Naive thymus-derived CD4-positive, alpha-beta T cell (primary cell): Measurements from ENCODE around the gene SHOX. TPM values are rescaled to one million over a fixed set of nuclear protein-coding genes. Genes with fewer than 3 reads are reported as not detected.
A peak's percentile ranks its signal among the peaks of the same experiment; 100 is the strongest.

Experiments
- ATAC-seq: fragments of 150-1000 bp; cut with Tn5 transposase; 2 replicates; pipeline ENCODE4 v1.10.0; 2021; ENCODE audit warnings: mild to moderate bottlenecking, moderate library complexity
- CTCF ChIA-PET: fragments of 350-600 bp; sonication (Branson Sonifier 250); formaldehyde crosslinking; loops from one replicate; lab custom pipeline; 2021; ENCODE audit warnings: antibody characterized with exemption; lab: Charles Lee
- POLR2A ChIA-PET: fragments of 350-600 bp; sonication (Branson Sonifier 250); formaldehyde crosslinking; loops from one replicate; lab custom pipeline; 2021; ENCODE audit warnings: antibody characterized with exemption, inconsistent platforms; lab: Charles Lee
- DNase-seq, 9 donors: peaks; one replicate each; pipeline versions ENCODE4 v3.0.0 to v3.0.0-alpha.2; 2020 to 2022; ENCODE audit warnings: mixed read lengths in 1 of 9
- H3K27ac ChIP-seq: one replicate; pipeline ENCODE4 v1.7.0; 2013; ENCODE audit warnings: mild to moderate bottlenecking, low read depth, low read length, moderate library complexity
- H3K27me3 ChIP-seq, 2 donors: one replicate each; pipeline ENCODE4 v1.7.0; 2013; ENCODE audit warnings: low read length in 2 of 2, mild to moderate bottlenecking in 2 of 2, moderate library complexity in 2 of 2; ENCODE audit not compliant: control insufficient read depth in 2 of 2, insufficient read depth in 2 of 2
- H3K36me3 ChIP-seq, 3 experiments: 1 replicate in 2 of 3; 2 replicates in 1 of 3; pipeline ENCODE4 v1.7.0; 2013; ENCODE audit warnings: low read length in 3 of 3, mild to moderate bottlenecking in 3 of 3, moderate library complexity in 1 of 3; ENCODE audit not compliant: insufficient read depth in 3 of 3, control insufficient read depth in 2 of 3
- H3K4me1 ChIP-seq, 2 donors: one replicate each; pipeline ENCODE4 v1.7.0; 2013; ENCODE audit warnings: low read length in 2 of 2, mild to moderate bottlenecking in 2 of 2, moderate library complexity in 1 of 2; ENCODE audit not compliant: control insufficient read depth in 2 of 2, insufficient read depth in 2 of 2
- H3K4me3 ChIP-seq: 2 replicates; pipeline ENCODE4 v1.7.0; 2013; ENCODE audit warnings: mild to moderate bottlenecking, low read length
- H3K9me3 ChIP-seq, 3 experiments: 1 replicate in 2 of 3; 2 replicates in 1 of 3; pipeline ENCODE4 v1.7.0; 2013; ENCODE audit warnings: low read length in 3 of 3; ENCODE audit not compliant: control insufficient read depth in 2 of 3
- H3K27ac Mint-ChIP-seq, 9 donors: one replicate each; pipeline ENCODE4 v1.8.0; 2020 to 2022; ENCODE audit warnings: mixed read lengths in 9 of 9, mild to moderate bottlenecking in 8 of 9, moderate library complexity in 5 of 9, inconsistent platforms in 2 of 9
- H3K27me3 Mint-ChIP-seq, 5 donors: one replicate each; pipeline ENCODE4 v1.8.0; 2021 to 2022; ENCODE audit warnings: mixed read lengths in 5 of 5, mild to moderate bottlenecking in 1 of 5
- H3K36me3 Mint-ChIP-seq, 5 donors: one replicate each; pipeline ENCODE4 v1.8.0; 2020 to 2022; ENCODE audit warnings: mixed read lengths in 5 of 5, mild to moderate bottlenecking in 3 of 5, inconsistent platforms in 1 of 5
- H3K4me1 Mint-ChIP-seq, 7 donors: one replicate each; pipeline ENCODE4 v1.8.0; 2020 to 2022; ENCODE audit warnings: mixed read lengths in 7 of 7, mild to moderate bottlenecking in 3 of 7, inconsistent platforms in 1 of 7
- H3K4me3 Mint-ChIP-seq, 10 donors: one replicate each; pipeline ENCODE4 v1.8.0; 2020 to 2022; ENCODE audit warnings: mild to moderate bottlenecking in 10 of 10, mixed read lengths in 10 of 10, moderate library complexity in 6 of 10, inconsistent platforms in 2 of 10
- H3K9me3 Mint-ChIP-seq, 11 donors: one replicate each; pipeline ENCODE4 v1.8.0; 2020 to 2022; ENCODE audit warnings: mixed read lengths in 11 of 11, mild to moderate bottlenecking in 4 of 11, inconsistent platforms in 1 of 11, moderate library complexity in 1 of 11
- intact Hi-C, 2 donors: fragments of 100-400 bp; cut with micrococcal nuclease; formaldehyde crosslinking; loops; one replicate each; pipeline ENCODE4 v1.15.1; 2023
- polyA plus RNA-seq, 2 donors: library from polyadenylated mRNA; unstranded; fragments of 300-500 nt; fragmentation: Illumina TruSeq; gene quantifications; one replicate each; pipeline ENCODE4 v1.2.3, GENCODE V29; 2021
- total RNA-seq, 6 experiments: library from RNA in 5 of 6; stranded (reverse) in 5 of 6; gene quantifications; 1 replicate in 5 of 6; 2 replicates in 1 of 6; pipeline ENCODE4 v1.2.3 and lab custom pipeline; 2021 to 2026

Gene SHOX
- total and polyA plus RNA-seq, 7 experiments from 2014 or later: not detected

GRCh38 chrX:662126-662525, 31.5 kb downstream of the SHOX start:
- Histone ChIP-seq H3K4me1 (no peaks in the 10 kb centered on the region), H3K9me3 (no peaks in the 10 kb centered on the region), H3K4me3 (no peak overlapping the region), H3K27me3 (no peaks in the 10 kb centered on the region), H3K27ac (no peak overlapping the region), H3K36me3 (no peaks in the 10 kb centered on the region)
- H3K4me1 Mint-ChIP-seq: no peaks in the 10 kb centered on the region
- H3K27ac Mint-ChIP-seq: no peak overlapping the region
- no peak for ATAC-seq
- POLR2A ChIA-PET: no interaction called here
- H3K4me3 Mint-ChIP-seq: no peak overlapping the region
- H3K9me3 Mint-ChIP-seq: peaks cover 0 to 9% (median 0%) of the 10 kb centered on the region in 11 donors
- no peaks in the 10 kb centered on the region for H3K36me3 Mint-ChIP-seq
- intact Hi-C loops: no loop called here
- H3K27me3 Mint-ChIP-seq: peaks cover 0 to 5% (median 0%) of the 10 kb centered on the region in 5 donors
- CTCF ChIA-PET: no interaction called here
- DNase-seq: no peak

GRCh38 chrX:663841-664240, 33.2 kb downstream of the SHOX start:
- peaks cover 0 to 9% (median 1%) of the 10 kb centered on the region in 11 donors for H3K9me3 Mint-ChIP-seq
- H3K27ac Mint-ChIP-seq: peak overlapping the region in 1 of 9 donors; percentile 20
- POLR2A ChIA-PET: no interaction called here
- H3K36me3 Mint-ChIP-seq: no peaks in the 10 kb centered on the region
- H3K27ac ChIP-seq: no peak overlapping the region
- no peaks in the 10 kb centered on the region for H3K4me1 ChIP-seq
- ATAC-seq (no peak), DNase-seq (no peak)
- CTCF ChIA-PET: no interaction called here
- H3K4me3 ChIP-seq: no peak overlapping the region
- peaks cover 0 to 1% (median 0%) of the 10 kb centered on the region in 7 donors for H3K4me1 Mint-ChIP-seq
- peaks cover 0 to 5% (median 0%) of the 10 kb centered on the region in 5 donors for H3K27me3 Mint-ChIP-seq
- no peaks in the 10 kb centered on the region for H3K36me3 ChIP-seq
- intact Hi-C loops: no loop called here
- H3K9me3 ChIP-seq: no peaks in the 10 kb centered on the region
- H3K27me3 ChIP-seq: no peaks in the 10 kb centered on the region
- no peak overlapping the region for H3K4me3 Mint-ChIP-seq

- Mint-ChIP-seq H3K36me3 (no peaks in the 10 kb centered on the region), H3K9me3 (peaks cover 0 to 12% (median 1%) of the 10 kb centered on the region in 11 donors), H3K4me3 (no peak overlapping the region), H3K4me1 (peaks cover 0 to 1% (median 0%) of the 10 kb centered on the region in 7 donors), H3K27me3 (peaks cover 0 to 15% (median 8%) of the 10 kb centered on the region in 5 donors), H3K27ac (no peak overlapping the region)
- Histone ChIP-seq H3K4me3 (no peak overlapping the region), H3K9me3 (no peaks in the 10 kb centered on the region), H3K27me3 (no peaks in the 10 kb centered on the region), H3K36me3 (no peaks in the 10 kb centered on the region), H3K27ac (no peak overlapping the region), H3K4me1 (no peaks in the 10 kb centered on the region)
- no peak for DNase-seq
- CTCF ChIA-PET: no interaction called here
- intact Hi-C loops: no loop called here
- no peak for ATAC-seq
- POLR2A ChIA-PET: no interaction called here
These were observed 36.5 kb downstream of the SHOX start for GRCh38 chrX:666762-667720.

GRCh38 chrX:670645-671044, 40.1 kb downstream of the SHOX start:
- DNase-seq (no peak), ATAC-seq (no peak)
- H3K27me3 Mint-ChIP-seq: peaks cover 0 to 31% (median 24%) of the 10 kb centered on the region in 5 donors
- no peaks in the 10 kb centered on the region for H3K36me3 ChIP-seq
- intact Hi-C loops: no loop called here
- H3K27ac Mint-ChIP-seq: no peak overlapping the region
- POLR2A ChIA-PET: no interaction called here
- H3K4me3 ChIP-seq: no peak overlapping the region
- no peak overlapping the region for H3K27ac ChIP-seq
- no peaks in the 10 kb centered on the region for H3K36me3 Mint-ChIP-seq
- no peak overlapping the region for H3K4me3 Mint-ChIP-seq
- H3K9me3 ChIP-seq: no peaks in the 10 kb centered on the region
- H3K4me1 Mint-ChIP-seq: peaks cover 0 to 6% (median 0%) of the 10 kb centered on the region in 7 donors
- H3K27me3 ChIP-seq: no peaks in the 10 kb centered on the region
- peaks cover 0 to 12% (median 1%) of the 10 kb centered on the region in 11 donors for H3K9me3 Mint-ChIP-seq
- CTCF ChIA-PET: no interaction called here
- H3K4me1 ChIP-seq: no peaks in the 10 kb centered on the region

- Mint-ChIP-seq H3K27me3 (peaks cover 0 to 36% (median 24%) of the 10 kb centered on the region in 5 donors), H3K36me3 (no peaks in the 10 kb centered on the region), H3K4me1 (peaks cover 0 to 6% (median 0%) of the 10 kb centered on the region in 7 donors), H3K9me3 (peaks cover 0 to 11% (median 0%) of the 10 kb centered on the region in 11 donors), H3K27ac (no peak overlapping the region), H3K4me3 (no peak overlapping the region)
- Histone ChIP-seq H3K36me3 (no peaks in the 10 kb centered on the region), H3K4me1 (no peaks in the 10 kb centered on the region), H3K9me3 (no peaks in the 10 kb centered on the region), H3K4me3 (no peak overlapping the region), H3K27ac (no peak overlapping the region), H3K27me3 (no peaks in the 10 kb centered on the region)
- ATAC-seq: no peak
- ChIA-PET CTCF (no interaction called here), POLR2A (no interaction called here)
- DNase-seq: no peak
- intact Hi-C loops: no loop called here
These were observed 42.3 kb downstream of the SHOX start for GRCh38 chrX:672931-673330.

GRCh38 chrX:675279-675954, 44.8 kb downstream of the SHOX start:
- ATAC-seq (no peak), DNase-seq (no peak)
- Histone ChIP-seq H3K4me3 (no peak overlapping the region), H3K9me3 (no peaks in the 10 kb centered on the region), H3K27ac (no peak overlapping the region), H3K4me1 (no peaks in the 10 kb centered on the region), H3K36me3 (no peaks in the 10 kb centered on the region), H3K27me3 (no peaks in the 10 kb centered on the region)
- Mint-ChIP-seq H3K4me3 (no peak overlapping the region), H3K27ac (no peak overlapping the region), H3K4me1 (peaks cover 0 to 4% (median 0%) of the 10 kb centered on the region in 7 donors), H3K9me3 (peaks cover 0 to 14% (median 0%) of the 10 kb centered on the region in 11 donors), H3K36me3 (peaks cover 0 to 6% (median 0%) of the 10 kb centered on the region in 5 donors), H3K27me3 (peaks cover 0 to 34% (median 24%) of the 10 kb centered on the region in 5 donors)
- POLR2A ChIA-PET: no interaction called here
- intact Hi-C loops: no loop called here
- CTCF ChIA-PET: no interaction called here
